K562 treated with DMSO at 1 percent for 12 hours (cell line): ENCODE data around the gene NPIPA1. TPM values are rescaled to one million over a fixed set of nuclear protein-coding genes. Genes with fewer than 3 reads are reported as not detected.

Experiments used
- total RNA-seq: library from RNA; unstranded; fragments of 300-600 nt; gene quantifications from 2 replicates; pipeline ENCODE4 v1.2.3, GENCODE V29; 2022; ENCODE audit not compliant: insufficient read depth

Gene NPIPA1
- total RNA-seq, result 20.8 and 57.9 TPM in 2 replicates

GRCh38 chr16:14937143-14937542 is at the start of gene NPIPA1:
NPIPA1 (plus strand) TSS chr16:14937443; CDS start chr16:14937443, 0 bp downstream.

DNA sequence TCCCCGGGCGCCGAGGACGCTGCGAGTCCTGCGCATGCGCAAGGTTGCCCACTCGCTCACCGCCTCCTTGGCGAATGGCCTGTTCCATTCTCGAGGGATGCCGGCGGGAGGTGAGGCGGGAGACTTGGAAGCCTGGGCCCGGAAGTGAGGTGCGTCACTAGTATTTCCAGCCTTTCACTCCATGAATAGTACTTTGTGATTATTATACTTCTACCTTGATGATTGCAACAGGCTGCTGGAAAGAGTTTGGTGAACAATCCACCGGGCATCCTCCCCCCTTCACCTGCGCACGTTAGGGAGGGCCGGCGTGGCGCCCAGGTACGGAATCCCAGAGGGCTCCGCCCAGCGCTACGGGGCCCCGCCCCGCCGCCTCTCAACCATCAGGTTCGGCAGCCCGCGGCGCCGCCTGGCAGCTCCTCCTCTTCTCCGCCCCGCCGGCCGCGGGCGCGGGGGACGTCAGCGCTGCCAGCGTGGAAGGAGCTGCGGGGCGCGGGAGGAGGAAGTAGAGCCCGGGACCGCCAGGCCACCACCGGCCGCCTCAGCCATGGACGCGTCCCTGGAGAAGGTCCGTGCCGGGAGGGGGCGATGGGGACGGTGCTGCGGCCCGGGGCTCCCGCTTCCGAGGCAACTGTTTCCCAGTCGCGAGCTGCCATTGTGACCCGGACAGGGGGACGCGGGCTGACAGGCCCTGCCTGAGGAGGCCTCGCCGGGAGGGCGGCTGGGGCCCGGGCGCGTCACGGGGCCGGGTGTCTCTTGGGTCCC is 37.6 kb downstream of the NPIPA1 start, which contains the start of gene PDXDC1:
TSS of gene PDXDC1 (plus strand) at position 371 of the 762 bp plus-strand sequence. CDS start at position 545, 174 bp downstream.

Other genes starting within 250 kb of the NPIPA1 start
- gene PLA2G10, start 243.1 kb upstream of the NPIPA1 start, total RNA-seq, result not detected in 2 replicates
- 0.91 TPM in 1 of 2 replicates, not detected in the other for gene NPIPA3, start 234.0 kb upstream of the NPIPA1 start, total RNA-seq
- not detected in 2 replicates for gene NPIPA2, start 194.9 kb upstream of the NPIPA1 start, total RNA-seq
- gene NOMO1, start 103.7 kb upstream of the NPIPA1 start, total RNA-seq, result 32.4 and 76.2 TPM in 2 replicates
- gene PDXDC1, start 37.6 kb downstream of the NPIPA1 start, total RNA-seq, result 32.8 and 77.0 TPM in 2 replicates
- 16.8 and 24.5 TPM in 2 replicates for gene NTAN1, start 118.6 kb downstream of the NPIPA1 start, total RNA-seq
- 8.9 and 16.8 TPM in 2 replicates for gene RRN3, start 156.8 kb downstream of the NPIPA1 start, total RNA-seq